ENCODE data around the gene CCSER2.

Gene CCSER2

DNA sequence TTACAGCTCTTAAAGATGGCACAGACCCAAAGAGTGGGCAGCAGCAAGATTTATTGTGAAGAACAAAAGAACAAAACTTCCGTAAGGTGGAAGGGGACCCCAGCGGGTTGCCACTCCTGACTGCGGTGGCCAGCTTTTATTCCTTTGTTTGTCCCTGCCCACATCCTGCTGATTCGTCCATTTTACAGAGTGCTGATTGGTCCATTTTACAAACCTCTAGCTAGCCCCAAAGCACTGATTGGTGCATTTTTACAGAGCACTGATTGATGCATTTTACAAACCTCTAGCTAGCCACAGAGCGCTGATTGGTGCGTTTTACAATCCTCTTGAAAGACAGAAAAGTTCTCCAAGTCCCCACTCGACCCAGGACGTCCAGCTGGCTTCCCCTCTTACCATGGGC lies 16.8 kb upstream of the CCSER2 start:
- Histone ChIP-seq H3F3A (ENCODE audit: low read depth) (no peaks in the 10 kb centered on the region), H3K4me3 (ENCODE audit: low read length, poor library complexity, severe bottlenecking) (no peak overlapping the region), H3K4me2 (ENCODE audit: low read depth, low read length, poor library complexity, severe bottlenecking) (no peak overlapping the region), H4K20me1 (ENCODE audit: insufficient read depth, low read length, poor library complexity, severe bottlenecking) (no peaks in the 10 kb centered on the region), H3K27me3 (ENCODE audit: insufficient read depth, low read length, poor library complexity, severe bottlenecking) (no peaks in the 10 kb centered on the region), H2AFZ (ENCODE audit: low read length) (no peak overlapping the region), H3K4me1 (ENCODE audit: insufficient read depth, low read length, poor library complexity, severe bottlenecking) (peaks cover 18% of the 10 kb centered on the region), H3K9me3 (ENCODE audit: insufficient read depth, low read depth, low read length) (no peaks in the 10 kb centered on the region), H3K9ac (ENCODE audit: low read depth, low read length, poor library complexity, severe bottlenecking) (no peak overlapping the region), H3K36me3 (ENCODE audit: insufficient read depth, low read length) (no peaks in the 10 kb centered on the region), H3K79me2 (ENCODE audit: insufficient read depth, low read length) (no peaks in the 10 kb centered on the region), H3K9me2 (replicated peaks; ENCODE audit: low read depth, low read length) (no peaks in the 10 kb centered on the region)
- no peak for TF ChIP-seq EZH2phosphoT487 (IDR thresholded peaks at IDR 0.05; ENCODE audit: borderline replicate concordance)

- TF ChIP-seq EZH2phosphoT487 (IDR thresholded peaks at IDR 0.05; ENCODE audit: borderline replicate concordance) (no peak), CTCF (conservative IDR thresholded peaks at IDR 0.05; ENCODE audit: low read length) (no peak)
- Histone ChIP-seq H3K36me3 (ENCODE audit: insufficient read depth, low read length) (no peaks in the 10 kb centered on the region), H3K9me2 (replicated peaks; ENCODE audit: low read depth, low read length) (no peaks in the 10 kb centered on the region), H2AFZ (ENCODE audit: low read length) (no peak overlapping the region), H3K9ac (ENCODE audit: low read depth, low read length, poor library complexity, severe bottlenecking) (no peak overlapping the region), H3K4me1 (ENCODE audit: insufficient read depth, low read length, poor library complexity, severe bottlenecking) (peaks cover 18% of the 10 kb centered on the region), H3F3A (ENCODE audit: low read depth) (no peaks in the 10 kb centered on the region), H3K4me2 (ENCODE audit: low read depth, low read length, poor library complexity, severe bottlenecking) (no peak overlapping the region), H3K9me3 (ENCODE audit: insufficient read depth, low read depth, low read length) (no peaks in the 10 kb centered on the region), H3K79me2 (ENCODE audit: insufficient read depth, low read length) (no peaks in the 10 kb centered on the region), H3K27me3 (ENCODE audit: insufficient read depth, low read length, poor library complexity, severe bottlenecking) (no peaks in the 10 kb centered on the region), H4K20me1 (ENCODE audit: insufficient read depth, low read length, poor library complexity, severe bottlenecking) (no peaks in the 10 kb centered on the region), H3K4me3 (ENCODE audit: low read length, poor library complexity, severe bottlenecking) (no peak overlapping the region)
These were observed 15.6 kb upstream of the CCSER2 start for GRCh38 chr10:84312816-84313215.

GRCh38 chr10:84314275-84314674 lies 14.1 kb upstream of the CCSER2 start:
- H3F3A ChIP-seq (ENCODE audit: low read depth): no peaks in the 10 kb centered on the region
- H4K20me1 ChIP-seq (ENCODE audit: insufficient read depth, low read length, poor library complexity, severe bottlenecking): no peaks in the 10 kb centered on the region
- no peak overlapping the region for H2AFZ ChIP-seq (ENCODE audit: low read length)
- no peak overlapping the region for H3K4me2 ChIP-seq (ENCODE audit: low read depth, low read length, poor library complexity, severe bottlenecking)
- H3K9me3 ChIP-seq (ENCODE audit: insufficient read depth, low read depth, low read length): no peaks in the 10 kb centered on the region
- H3K27me3 ChIP-seq (ENCODE audit: insufficient read depth, low read length, poor library complexity, severe bottlenecking): no peaks in the 10 kb centered on the region
- no peak overlapping the region for H3K9ac ChIP-seq (ENCODE audit: low read depth, low read length, poor library complexity, severe bottlenecking)
- peaks cover 4% of the 10 kb centered on the region for H3K4me1 ChIP-seq (ENCODE audit: insufficient read depth, low read length, poor library complexity, severe bottlenecking)
- TF ChIP-seq CTCF (conservative IDR thresholded peaks at IDR 0.05; ENCODE audit: low read length) (no peak), EZH2phosphoT487 (IDR thresholded peaks at IDR 0.05; ENCODE audit: borderline replicate concordance) (no peak)
- H3K79me2 ChIP-seq (ENCODE audit: insufficient read depth, low read length): no peaks in the 10 kb centered on the region
- no peaks in the 10 kb centered on the region for H3K36me3 ChIP-seq (ENCODE audit: insufficient read depth, low read length)
- H3K9me2 ChIP-seq (replicated peaks; ENCODE audit: low read depth, low read length): no peaks in the 10 kb centered on the region
- no peak overlapping the region for H3K4me3 ChIP-seq (ENCODE audit: low read length, poor library complexity, severe bottlenecking)

- Histone ChIP-seq H3K79me2 (ENCODE audit: insufficient read depth, low read length) (no peaks in the 10 kb centered on the region), H3K9me2 (replicated peaks; ENCODE audit: low read depth, low read length) (no peaks in the 10 kb centered on the region), H3K4me2 (ENCODE audit: low read depth, low read length, poor library complexity, severe bottlenecking) (no peak overlapping the region), H3K4me3 (ENCODE audit: low read length, poor library complexity, severe bottlenecking) (no peak overlapping the region), H4K20me1 (ENCODE audit: insufficient read depth, low read length, poor library complexity, severe bottlenecking) (no peaks in the 10 kb centered on the region), H3K27me3 (ENCODE audit: insufficient read depth, low read length, poor library complexity, severe bottlenecking) (no peaks in the 10 kb centered on the region), H3K36me3 (ENCODE audit: insufficient read depth, low read length) (no peaks in the 10 kb centered on the region), H3F3A (ENCODE audit: low read depth) (no peaks in the 10 kb centered on the region), H3K9ac (ENCODE audit: low read depth, low read length, poor library complexity, severe bottlenecking) (no peak overlapping the region), H3K4me1 (ENCODE audit: insufficient read depth, low read length, poor library complexity, severe bottlenecking) (no peaks in the 10 kb centered on the region), H2AFZ (ENCODE audit: low read length) (no peak overlapping the region), H3K9me3 (ENCODE audit: insufficient read depth, low read depth, low read length) (no peaks in the 10 kb centered on the region)
- TF ChIP-seq CTCF (conservative IDR thresholded peaks at IDR 0.05; ENCODE audit: low read length): no peak
- no peak for TF ChIP-seq EZH2phosphoT487 (IDR thresholded peaks at IDR 0.05; ENCODE audit: borderline replicate concordance)
These were observed 11.2 kb upstream of the CCSER2 start for GRCh38 chr10:84317174-84317573.

Measured in Loucy (cell line).